ENCODE results near the gene SYNGR2.

DNA sequence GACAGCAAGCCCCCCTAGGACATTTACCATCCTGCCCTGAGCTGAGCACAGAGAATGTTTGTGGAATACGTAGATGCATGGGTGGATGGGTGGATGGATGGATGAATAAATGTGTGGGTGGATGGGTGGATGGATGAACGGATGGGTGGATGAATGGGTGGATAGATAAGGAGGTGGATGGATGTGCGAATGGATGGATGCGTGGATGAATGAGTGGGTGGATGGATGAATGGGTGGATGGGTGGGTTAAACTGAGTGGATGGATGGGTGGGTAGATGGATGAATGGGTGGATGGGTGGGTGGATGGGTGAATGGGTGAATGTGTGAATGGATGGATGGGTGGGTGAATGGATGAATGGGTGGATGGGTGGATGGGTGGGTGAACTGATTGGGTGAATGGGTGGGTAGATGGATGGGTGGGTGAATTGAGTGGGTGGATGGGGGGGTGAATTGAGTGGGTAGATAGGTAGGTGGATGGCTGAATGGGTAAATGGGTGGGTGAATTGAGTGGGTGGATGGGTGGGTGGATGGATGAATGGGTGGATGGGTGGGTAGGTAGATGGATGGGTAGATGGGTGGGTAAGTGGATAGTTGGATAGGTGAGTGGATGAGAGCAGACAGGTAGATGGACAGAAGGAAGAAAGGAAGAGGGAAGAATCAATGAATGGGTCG, 45.0 kb upstream of the SYNGR2 start:
- TF ChIP-seq EP300 (IDR thresholded peaks at IDR 0.05) (no peak), POLR2A (IDR thresholded peaks at IDR 0.05) (no peak)
